ENCODE results near the gene PTPRM. TPM values are rescaled to one million over a fixed set of nuclear protein-coding genes. Genes with fewer than 3 reads are reported as not detected.
A peak's percentile ranks its signal among the peaks of the same experiment; 100 is the strongest.
"Not testable (repeated sequence)": the region's sequence is repeated elsewhere in the genome, so short reads cannot be mapped to it uniquely, and the experiment has no call there.

Gene PTPRM
- total RNA-seq, 1 donor from 2014 or later = 10.7 TPM

- Mint-ChIP-seq H3K9me3 (no peaks in the 10 kb centered on the region), H3K36me3 (ENCODE audit: low read depth) (peaks cover 2% of the 10 kb centered on the region)
- intact Hi-C loops (cut with micrococcal nuclease) = loop anchor here (5.0 to 10.0 kb wide), 5 partner anchors 93 to 1949 kb away; partner anchors contain the start of genes PTPRM and RALBP1
Measured at GRCh38 chr18:7954238-7954637, 387.1 kb downstream of the PTPRM start.

GRCh38 chr18:7955175-7955574, 388.1 kb downstream of the PTPRM start:
- Mint-ChIP-seq H3K27ac (no peak overlapping the region), H3K27me3 (ENCODE audit: insufficient read depth) (no peaks in the 10 kb centered on the region), H3K9me3 (no peaks in the 10 kb centered on the region), H3K4me1 (ENCODE audit: low read depth) (peaks cover 50% of the 10 kb centered on the region), H3K36me3 (ENCODE audit: low read depth) (peaks cover 2% of the 10 kb centered on the region), H3K4me3 (no peak overlapping the region)
- DNase-seq (ENCODE audit: low spot score) = no peak
- intact Hi-C loops (cut with micrococcal nuclease) = loop anchor here (10.0 kb wide), 4 partner anchors 390 to 1950 kb away; partner anchors contain the start of genes PTPRM and RALBP1

More at GRCh38 chr18:7954238-7954637, 387.1 kb downstream of the PTPRM start:
- Mint-ChIP-seq H3K4me1 (ENCODE audit: low read depth) (peaks cover 47% of the 10 kb centered on the region), H3K27ac (peak overlapping the region; percentile 63), H3K27me3 (ENCODE audit: insufficient read depth) (no peaks in the 10 kb centered on the region), H3K4me3 (no peak overlapping the region)
- DNase-seq (ENCODE audit: low spot score) = no peak

GRCh38 chr18:7957297-7957696, 390.2 kb downstream of the PTPRM start:
- no peaks in the 10 kb centered on the region for H3K9me3 Mint-ChIP-seq
- no peaks in the 10 kb centered on the region for H3K27me3 Mint-ChIP-seq (ENCODE audit: insufficient read depth)
- intact Hi-C loops (cut with micrococcal nuclease) = loop anchor here (10.0 kb wide), 4 partner anchors 392 to 1952 kb away; partner anchors contain the start of genes PTPRM and RALBP1
- H3K4me3 Mint-ChIP-seq = peak overlapping the region; percentile 68
- peak overlapping the region; percentile 87 for H3K27ac Mint-ChIP-seq
- peaks cover 2% of the 10 kb centered on the region for H3K36me3 Mint-ChIP-seq (ENCODE audit: low read depth)
- peaks cover 45% of the 10 kb centered on the region for H3K4me1 Mint-ChIP-seq (ENCODE audit: low read depth)
- DNase-seq (ENCODE audit: low spot score) = no peak

GRCh38 chr18:7958081-7958896, 391.2 kb downstream of the PTPRM start:
- intact Hi-C loops (cut with micrococcal nuclease) = loop anchor here (1.0 to 10.0 kb wide), 5 partner anchors 12 to 1953 kb away; partner anchors contain the start of genes PTPRM and RALBP1
- peaks cover 2% of the 10 kb centered on the region for H3K36me3 Mint-ChIP-seq (ENCODE audit: low read depth)
- H3K9me3 Mint-ChIP-seq = no peaks in the 10 kb centered on the region
- no peaks in the 10 kb centered on the region for H3K27me3 Mint-ChIP-seq (ENCODE audit: insufficient read depth)
- no peak for DNase-seq (ENCODE audit: low spot score)
- H3K4me1 Mint-ChIP-seq (ENCODE audit: low read depth) = peaks cover 39% of the 10 kb centered on the region
- H3K4me3 Mint-ChIP-seq = peak overlapping the region; percentile 66
- H3K27ac Mint-ChIP-seq = peak overlapping the region; percentile 92

- no peaks in the 10 kb centered on the region for H3K27me3 Mint-ChIP-seq (ENCODE audit: insufficient read depth)
- peak overlapping the region; percentile 66 for H3K4me3 Mint-ChIP-seq
- DNase-seq (ENCODE audit: low spot score) = no peak
- peaks cover 34% of the 10 kb centered on the region for H3K4me1 Mint-ChIP-seq (ENCODE audit: low read depth)
- intact Hi-C loops (cut with micrococcal nuclease) = loop anchor here (1.0 to 10.0 kb wide), 5 partner anchors 13 to 1954 kb away; partner anchors contain the start of genes PTPRM and RALBP1
- no peaks in the 10 kb centered on the region for H3K9me3 Mint-ChIP-seq
- peaks cover 2% of the 10 kb centered on the region for H3K36me3 Mint-ChIP-seq (ENCODE audit: low read depth)
- peak overlapping the region; percentile 49 for H3K27ac Mint-ChIP-seq
Measured at GRCh38 chr18:7958897-7959146, 391.7 kb downstream of the PTPRM start.

GRCh38 chr18:7966682-7967081, 399.6 kb downstream of the PTPRM start:
- H3K4me3 Mint-ChIP-seq; H3K27me3 Mint-ChIP-seq (ENCODE audit: insufficient read depth); H3K9me3 Mint-ChIP-seq; H3K36me3 Mint-ChIP-seq (ENCODE audit: low read depth); DNase-seq (ENCODE audit: low spot score); H3K4me1 Mint-ChIP-seq (ENCODE audit: low read depth); H3K27ac Mint-ChIP-seq; intact Hi-C loops (cut with micrococcal nuclease): not testable (repeated sequence)

- Mint-ChIP-seq H3K4me3 (no peak overlapping the region), H3K4me1 (ENCODE audit: low read depth) (no peaks in the 10 kb centered on the region), H3K27me3 (ENCODE audit: insufficient read depth) (no peaks in the 10 kb centered on the region), H3K36me3 (ENCODE audit: low read depth) (no peaks in the 10 kb centered on the region), H3K27ac (no peak overlapping the region), H3K9me3 (no peaks in the 10 kb centered on the region)
- intact Hi-C loops (cut with micrococcal nuclease) = no loop called here
- no peak for DNase-seq (ENCODE audit: low spot score)
Measured at GRCh38 chr18:7974200-7974874, 407.2 kb downstream of the PTPRM start.

- DNase-seq (ENCODE audit: low spot score) = no peak
- H3K27me3 Mint-ChIP-seq (ENCODE audit: insufficient read depth) = no peaks in the 10 kb centered on the region
- intact Hi-C loops (cut with micrococcal nuclease) = no loop called here
- H3K36me3 Mint-ChIP-seq (ENCODE audit: low read depth) = no peaks in the 10 kb centered on the region
- H3K4me3 Mint-ChIP-seq = no peak overlapping the region
- no peaks in the 10 kb centered on the region for H3K4me1 Mint-ChIP-seq (ENCODE audit: low read depth)
- H3K27ac Mint-ChIP-seq = no peak overlapping the region
- H3K9me3 Mint-ChIP-seq = no peaks in the 10 kb centered on the region
Measured at GRCh38 chr18:7977897-7978296, 410.8 kb downstream of the PTPRM start.

GRCh38 chr18:7978834-7979233, 411.7 kb downstream of the PTPRM start:
- Mint-ChIP-seq H3K36me3 (ENCODE audit: low read depth) (no peaks in the 10 kb centered on the region), H3K4me3 (no peak overlapping the region), H3K9me3 (no peaks in the 10 kb centered on the region), H3K4me1 (ENCODE audit: low read depth) (no peaks in the 10 kb centered on the region), H3K27me3 (ENCODE audit: insufficient read depth) (no peaks in the 10 kb centered on the region), H3K27ac (no peak overlapping the region)
- no peak for DNase-seq (ENCODE audit: low spot score)
- intact Hi-C loops (cut with micrococcal nuclease) = no loop called here

GRCh38 chr18:7979714-7980113, 412.6 kb downstream of the PTPRM start:
- H3K36me3 Mint-ChIP-seq (ENCODE audit: low read depth) = no peaks in the 10 kb centered on the region
- H3K27ac Mint-ChIP-seq = no peak overlapping the region
- no peak overlapping the region for H3K4me3 Mint-ChIP-seq
- no peaks in the 10 kb centered on the region for H3K4me1 Mint-ChIP-seq (ENCODE audit: low read depth)
- no peak for DNase-seq (ENCODE audit: low spot score)
- H3K9me3 Mint-ChIP-seq = no peaks in the 10 kb centered on the region
- intact Hi-C loops (cut with micrococcal nuclease) = no loop called here
- H3K27me3 Mint-ChIP-seq (ENCODE audit: insufficient read depth) = no peaks in the 10 kb centered on the region

GRCh38 chr18:7980136-7980535, 413.0 kb downstream of the PTPRM start:
- Mint-ChIP-seq H3K27ac (no peak overlapping the region), H3K9me3 (no peaks in the 10 kb centered on the region), H3K4me3 (no peak overlapping the region), H3K27me3 (ENCODE audit: insufficient read depth) (no peaks in the 10 kb centered on the region), H3K36me3 (ENCODE audit: low read depth) (no peaks in the 10 kb centered on the region), H3K4me1 (ENCODE audit: low read depth) (no peaks in the 10 kb centered on the region)
- no peak for DNase-seq (ENCODE audit: low spot score)
- intact Hi-C loops (cut with micrococcal nuclease) = no loop called here

- Mint-ChIP-seq H3K4me1 (ENCODE audit: low read depth) (no peaks in the 10 kb centered on the region), H3K36me3 (ENCODE audit: low read depth) (no peaks in the 10 kb centered on the region), H3K9me3 (no peaks in the 10 kb centered on the region), H3K27me3 (ENCODE audit: insufficient read depth) (no peaks in the 10 kb centered on the region), H3K4me3 (no peak overlapping the region), H3K27ac (no peak overlapping the region)
- intact Hi-C loops (cut with micrococcal nuclease) = no loop called here
- DNase-seq (ENCODE audit: low spot score) = no peak
Measured at GRCh38 chr18:7980656-7981055, 413.5 kb downstream of the PTPRM start.

- no peak overlapping the region for H3K27ac Mint-ChIP-seq
- no peaks in the 10 kb centered on the region for H3K9me3 Mint-ChIP-seq
- H3K4me1 Mint-ChIP-seq (ENCODE audit: low read depth) = no peaks in the 10 kb centered on the region
- DNase-seq (ENCODE audit: low spot score) = no peak
- H3K27me3 Mint-ChIP-seq (ENCODE audit: insufficient read depth) = no peaks in the 10 kb centered on the region
- H3K4me3 Mint-ChIP-seq = no peak overlapping the region
- intact Hi-C loops (cut with micrococcal nuclease) = no loop called here
- H3K36me3 Mint-ChIP-seq (ENCODE audit: low read depth) = no peaks in the 10 kb centered on the region
Measured at GRCh38 chr18:7982216-7982615, 415.1 kb downstream of the PTPRM start.

Data from activated T-helper 1 cell treated with anti-CD3 and anti-CD28 coated beads, Interleukin-12 subunit alpha, Interleukin-12 subunit beta, Interleukin-2, Interleukin-4 antibody, amounts not matched to agents 30 ng/mL and 10 ng/mL and 1 ng/mL, durations not matched to agents 14 hours and 24 hours and 36 hours (primary cell).